GM18907 (cell line): Measurements from ENCODE around the gene CXCL3.

Experiments
- ATAC-seq: cut with Tn5 transposase; IDR thresholded peaks from one replicate; pipeline ENCODE4 v1.9.1; 2021; ENCODE audit warnings: mild to moderate bottlenecking, moderate library complexity; ENCODE audit not compliant: unreplicated experiment

The CXCL3 gene

GRCh38 chr4:74056114-74056857 lies 17.8 kb upstream of the CXCL3 start:
- no peak for ATAC-seq

GRCh38 chr4:74055498-74055897 lies 17.0 kb upstream of the CXCL3 start:
- ATAC-seq = no peak

GRCh38 chr4:74055096-74055495 lies 16.6 kb upstream of the CXCL3 start:
- no peak for ATAC-seq

GRCh38 chr4:74054483-74055047 lies 16.1 kb upstream of the CXCL3 start:
- no peak for ATAC-seq

GRCh38 chr4:74047152-74047551 lies 8.7 kb upstream of the CXCL3 start:
- no peak for ATAC-seq

- ATAC-seq = no peak
These were observed 7.3 kb upstream of the CXCL3 start for GRCh38 chr4:74045772-74046171.

GRCh38 chr4:74045247-74045646 lies 6.8 kb upstream of the CXCL3 start:
- no peak for ATAC-seq

GRCh38 chr4:74044677-74045076 lies 6.2 kb upstream of the CXCL3 start:
- ATAC-seq = no peak

- no peak for ATAC-seq
These were observed 4.2 kb upstream of the CXCL3 start for GRCh38 chr4:74042681-74043080.

- no peak for ATAC-seq
These were observed 2.9 kb upstream of the CXCL3 start for GRCh38 chr4:74041418-74041817.

- peak; percentile 6 for ATAC-seq
These were observed 850 bp upstream of the CXCL3 start for GRCh38 chr4:74039315-74039763.

GRCh38 chr4:74038086-74038424 lies 434 bp downstream of the CXCL3 start:
- no peak for ATAC-seq

GRCh38 chr4:74037076-74037955 lies 1.2 kb downstream of the CXCL3 start:
- ATAC-seq = no peak

- ATAC-seq = no peak
These were observed 4.8 kb downstream of the CXCL3 start for GRCh38 chr4:74033739-74034138.

- no peak for ATAC-seq
These were observed 6.4 kb downstream of the CXCL3 start for GRCh38 chr4:74032064-74032463.

GRCh38 chr4:74031576-74031975 lies 6.9 kb downstream of the CXCL3 start:
- ATAC-seq = no peak

GRCh38 chr4:74030285-74030684 lies 8.2 kb downstream of the CXCL3 start:
- ATAC-seq = no peak

- no peak for ATAC-seq
These were observed 10.0 kb downstream of the CXCL3 start for GRCh38 chr4:74028504-74028903.

- no peak for ATAC-seq
These were observed 14.8 kb downstream of the CXCL3 start for GRCh38 chr4:74023709-74024108.

- no peak for ATAC-seq
These were observed 16.9 kb downstream of the CXCL3 start for GRCh38 chr4:74021601-74022000.

- ATAC-seq = no peak
These were observed 19.7 kb downstream of the CXCL3 start for GRCh38 chr4:74018771-74019170.

- no peak for ATAC-seq
These were observed 20.4 kb downstream of the CXCL3 start for GRCh38 chr4:74018116-74018515.
